ENCODE results near the gene MTAP.

Gene MTAP

GRCh38 chr9:21972361-21972760, 169.9 kb downstream of the MTAP start:
- DNase-seq: no peak

GRCh38 chr9:21974343-21974721, 171.9 kb downstream of the MTAP start:
- no peak for DNase-seq

- DNase-seq: peak; percentile 28
These were observed 172.4 kb downstream of the MTAP start for GRCh38 chr9:21974722-21975409.

GRCh38 chr9:21976334-21976875, 174.0 kb downstream of the MTAP start:
- no peak for DNase-seq

GRCh38 chr9:21982391-21982790, 180.0 kb downstream of the MTAP start:
- no peak for DNase-seq

- DNase-seq: no peak
These were observed 180.6 kb downstream of the MTAP start for GRCh38 chr9:21982861-21983560.

GRCh38 chr9:21983561-21983935, 181.1 kb downstream of the MTAP start:
- no peak for DNase-seq

- DNase-seq: no peak
These were observed 181.7 kb downstream of the MTAP start for GRCh38 chr9:21984101-21984500.

- no peak for DNase-seq
These were observed 183.7 kb downstream of the MTAP start for GRCh38 chr9:21985964-21986667.

Measured in SHP77 treated with DMSO at 0.1 percent for 48 hours (cell line).